DMS114 treated with DMSO at 0.1 percent for 48 hours (cell line): ENCODE measurements around the gene OR52N1.
A peak's percentile ranks its signal among the peaks of the same experiment; 100 is the strongest.

Experiments
- DNase-seq: peaks from one replicate; lab custom pipeline; 2025; ENCODE audit not compliant: unreplicated experiment; lab: John Stamatoyannopoulos, UW

OR52N1 gene

DNA sequence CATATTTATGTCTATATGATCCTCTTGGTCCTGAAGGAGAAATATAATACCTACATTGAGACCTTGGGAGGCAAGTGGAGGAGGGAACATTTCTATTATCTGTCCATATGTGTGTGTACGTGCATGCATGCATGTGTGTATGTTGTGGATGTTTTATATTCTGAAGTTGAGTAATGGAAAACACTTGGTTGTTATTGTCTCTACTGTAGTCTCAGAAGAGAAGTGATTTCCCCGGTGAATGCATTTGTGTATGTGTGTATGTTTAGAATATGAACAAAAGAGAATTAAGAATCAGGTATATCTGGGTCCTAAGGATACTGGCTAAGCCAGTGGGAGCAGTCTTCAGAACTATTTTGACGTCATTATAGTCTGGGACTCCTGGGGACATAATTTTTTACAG, at the start of gene OR52N1:
Gene OR52N1, minus strand, starts transcription at position 101 of the 400 bp plus-strand sequence. CDS start 2,449 bp downstream, outside the sequence.
- DNase-seq, result no peak

DNA sequence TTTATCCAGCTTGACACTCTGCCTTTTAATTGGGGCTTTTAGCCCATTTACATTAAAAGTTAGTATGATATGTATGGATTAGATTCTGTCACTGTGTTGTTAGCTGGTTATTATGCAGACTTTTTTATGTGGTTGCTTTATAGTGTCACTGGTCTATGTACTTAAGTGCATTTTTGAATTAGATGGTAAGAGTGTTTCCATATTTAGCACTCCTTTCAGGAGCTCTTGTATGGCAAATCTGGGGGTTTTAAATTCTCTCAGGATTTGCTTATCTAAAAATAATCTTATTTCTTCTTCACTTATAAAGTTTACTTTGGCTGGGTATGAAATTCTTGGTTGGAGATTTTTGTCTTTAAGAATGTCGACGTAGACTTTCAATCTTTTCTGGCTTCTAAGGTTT, 46.6 kb upstream of the OR52N1 start:
- DNase-seq, result no peak

DNA sequence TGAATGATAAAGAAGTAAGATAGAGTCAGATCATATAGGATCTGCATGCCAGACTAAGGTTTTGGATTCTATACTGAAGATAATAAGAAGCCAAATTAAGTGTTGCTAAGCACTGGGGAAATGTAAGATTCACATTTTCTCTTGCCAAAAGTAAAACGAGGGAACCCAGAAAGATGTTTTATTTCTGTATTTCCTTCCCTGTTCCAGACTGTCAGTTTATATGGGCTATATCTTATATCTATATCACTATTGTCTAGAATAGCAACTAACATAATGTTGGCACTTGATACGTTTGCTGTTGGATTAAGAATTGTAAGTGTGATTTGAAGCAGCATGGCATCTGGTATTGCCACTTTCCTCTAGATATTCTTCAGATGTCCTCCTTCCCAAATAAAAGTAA, 42.4 kb upstream of the OR52N1 start:
- no peak for DNase-seq

DNA sequence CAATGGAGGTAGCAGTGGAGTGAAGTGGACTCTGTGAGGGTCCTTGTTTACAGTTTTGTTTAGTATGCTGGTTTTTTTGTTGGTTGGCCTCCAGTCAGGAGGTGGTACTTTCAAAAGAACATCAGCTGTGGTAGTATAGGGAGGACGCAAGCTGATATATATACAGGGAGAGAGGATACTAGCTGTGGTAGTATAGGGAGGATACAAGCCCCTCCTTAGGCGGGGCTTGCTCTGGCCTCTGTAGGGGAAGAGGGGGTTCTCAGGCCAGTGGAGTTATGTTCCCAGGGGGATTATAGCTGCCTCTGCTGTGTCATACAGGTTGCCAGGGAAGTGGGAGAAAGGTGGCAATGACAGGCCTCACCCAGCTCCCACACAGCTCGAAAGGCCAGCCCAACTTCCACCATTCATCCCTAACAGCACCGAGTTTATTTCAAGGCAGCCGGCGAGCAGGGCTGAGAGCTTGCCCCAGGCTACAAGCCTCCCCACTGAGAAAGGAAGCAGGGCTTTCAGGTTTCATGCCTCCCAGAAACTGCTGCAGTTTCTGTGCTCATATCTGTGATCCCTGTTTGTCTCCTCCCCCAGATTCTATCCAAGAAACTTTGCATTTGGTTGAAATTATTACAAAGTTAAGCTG, 40.2 kb upstream of the OR52N1 start:
- DNase-seq, result no peak

DNA sequence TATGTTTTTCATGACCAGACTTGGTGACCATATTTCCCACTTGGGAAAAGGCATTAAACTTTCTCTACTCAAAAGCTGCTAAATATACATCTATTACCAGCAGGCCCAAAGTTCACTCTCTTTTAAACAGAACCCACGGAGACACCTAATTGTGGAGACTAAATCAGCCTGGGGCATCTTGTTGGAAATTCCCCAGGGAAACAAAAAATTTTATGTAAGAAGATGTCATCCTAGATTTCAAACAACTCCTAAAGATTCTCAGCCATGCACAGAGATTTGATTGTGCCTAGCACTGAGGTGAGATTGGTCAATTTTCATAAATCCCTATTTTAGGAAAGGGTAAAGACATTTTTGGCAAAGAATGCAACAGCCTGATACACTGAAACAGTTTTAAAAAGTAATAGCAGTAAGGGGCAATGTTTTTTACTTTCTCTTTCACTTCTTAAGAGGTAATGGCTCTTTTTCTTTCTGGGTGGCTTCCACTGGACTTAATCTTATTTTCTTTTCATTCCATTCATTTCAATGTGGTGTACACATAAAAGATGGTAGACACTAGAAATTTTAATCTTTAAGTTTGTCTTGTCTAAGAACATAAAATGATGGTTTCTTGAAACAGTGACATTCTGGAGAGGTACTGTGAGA, 27.3 kb upstream of the OR52N1 start:
- DNase-seq, result no peak

DNA sequence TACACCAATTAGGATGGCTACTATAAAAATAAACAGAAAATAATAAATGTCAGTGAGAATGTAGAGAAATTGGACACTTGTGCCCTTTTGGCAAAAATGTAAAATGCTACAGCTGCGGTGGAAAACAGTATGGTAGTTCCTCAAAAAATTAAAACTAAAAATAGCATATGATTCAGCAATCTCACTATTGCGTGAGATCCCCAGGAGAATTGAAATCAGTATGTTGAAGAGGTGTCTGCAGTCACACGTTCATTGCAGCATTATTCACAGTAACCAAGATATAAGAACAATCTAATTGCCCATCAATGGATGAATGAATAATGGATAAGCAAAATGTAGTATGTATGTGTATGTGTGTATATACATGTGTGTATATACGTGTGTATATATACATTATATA, 24.5 kb upstream of the OR52N1 start:
- no peak for DNase-seq

DNA sequence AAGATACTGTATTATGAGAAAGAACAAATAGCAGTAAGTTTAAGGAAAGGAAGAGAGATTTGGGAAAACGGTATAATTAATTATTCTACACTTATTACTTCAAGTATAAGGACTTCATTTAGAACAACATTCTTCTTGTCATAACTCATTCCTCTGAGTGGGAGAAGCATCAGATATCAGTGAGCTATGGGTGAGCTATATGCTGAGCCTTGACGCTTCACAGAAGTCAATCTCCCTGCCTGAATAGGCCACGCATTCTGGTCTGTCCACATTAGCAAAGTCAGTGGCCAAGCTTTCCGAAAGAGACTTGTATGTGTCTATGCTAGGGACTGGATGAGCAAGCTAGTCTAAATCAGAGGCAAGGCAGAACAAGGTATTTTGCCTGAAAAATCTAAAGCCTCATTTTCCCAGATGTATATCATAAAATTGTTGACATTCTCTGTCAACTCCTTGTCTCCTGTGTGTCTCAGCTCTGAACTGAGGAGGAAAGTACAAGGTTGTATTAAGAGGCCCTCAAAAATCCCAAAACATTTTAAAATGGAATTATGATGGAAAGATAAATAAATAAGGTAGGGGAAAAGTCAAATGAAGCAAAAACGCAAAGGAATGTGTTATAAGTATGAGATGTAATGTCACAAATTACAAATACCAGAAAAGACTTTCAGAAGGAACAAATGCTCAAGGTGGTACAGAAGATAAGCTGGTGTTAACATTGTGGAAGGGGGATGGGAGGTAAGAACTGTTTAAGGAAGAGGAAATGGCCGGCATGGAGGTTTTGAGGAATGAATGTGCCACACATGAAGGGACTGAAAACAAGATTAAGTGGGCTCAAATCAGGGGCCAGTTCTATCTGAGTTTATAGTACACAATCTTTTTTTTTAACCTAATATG, 19.1 kb upstream of the OR52N1 start:
- no peak for DNase-seq

DNA sequence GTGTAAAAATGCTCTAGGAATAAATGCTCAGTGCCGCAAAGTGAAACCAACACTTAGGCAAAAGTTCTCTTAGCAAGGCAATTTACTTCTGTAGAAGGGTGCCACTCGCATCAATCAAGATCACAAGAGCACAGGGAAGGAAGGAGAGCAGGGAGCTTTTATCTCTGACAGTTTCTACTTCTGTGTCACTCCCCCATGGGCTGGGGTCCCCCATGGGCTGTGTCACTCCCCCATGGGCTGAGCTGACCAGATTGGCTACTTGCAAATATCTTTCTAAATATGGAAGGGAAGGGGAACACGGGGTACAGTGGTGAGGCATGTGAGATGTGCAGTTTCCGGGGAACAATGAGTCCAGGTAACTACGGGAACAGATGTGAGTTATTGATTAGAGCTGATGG, 18.1 kb upstream of the OR52N1 start:
- DNase-seq, result no peak

DNA sequence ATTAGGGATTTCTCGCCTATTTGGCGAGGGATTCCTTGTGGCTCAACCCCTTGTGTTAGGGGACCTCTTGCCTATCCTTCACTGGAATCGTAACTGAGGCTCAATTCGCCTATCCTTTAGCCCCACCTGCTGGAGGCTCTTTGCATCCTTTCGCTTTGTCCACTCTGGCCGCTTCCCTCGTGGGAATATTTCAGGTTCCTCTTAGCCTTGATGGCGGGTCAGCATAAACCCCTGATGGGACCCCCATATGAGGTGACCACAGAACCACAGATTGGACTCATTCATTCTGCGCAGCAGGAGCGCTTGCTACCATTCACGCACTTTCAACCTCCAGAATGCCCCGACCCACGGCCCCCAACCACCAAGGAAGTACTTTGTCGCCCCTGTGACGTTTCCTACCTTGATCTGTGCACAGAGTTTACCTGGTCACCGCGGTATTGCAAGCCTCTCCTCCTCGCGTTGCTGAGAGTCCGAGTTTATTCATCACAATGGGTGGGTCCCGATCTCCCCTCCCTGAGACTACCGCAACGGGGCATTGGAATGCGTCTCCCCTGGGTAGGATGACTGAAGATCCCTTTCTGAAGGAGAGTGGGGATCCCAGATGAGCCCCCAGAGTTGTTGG, 17.5 kb upstream of the OR52N1 start, which contains the start of gene OR52N2:
Gene OR52N2, plus strand, starts transcription at position 425 of the 622 bp plus-strand sequence. CDS start 11,412 bp downstream, outside the sequence.
- peak; percentile 6 for DNase-seq

DNA sequence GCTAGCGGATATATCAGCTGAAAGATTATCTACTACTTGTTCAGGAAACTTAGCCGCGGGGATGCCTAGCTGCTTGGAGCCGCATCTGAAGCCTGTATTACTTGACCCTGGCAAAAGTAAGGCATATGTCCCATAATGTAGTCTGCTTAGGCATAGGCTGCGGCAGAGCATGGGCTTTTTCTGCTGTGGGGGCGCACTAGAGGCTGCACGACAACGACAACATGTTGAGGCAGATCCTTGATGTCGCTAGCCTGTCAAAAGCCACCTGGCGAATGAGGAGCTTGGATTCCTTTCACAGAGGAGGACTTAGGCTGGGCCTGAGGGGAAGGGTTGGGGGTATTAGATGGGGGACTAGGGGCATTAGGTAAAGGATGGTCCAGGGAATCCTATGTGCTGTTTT, 16.5 kb upstream of the OR52N1 start:
- no peak for DNase-seq

DNA sequence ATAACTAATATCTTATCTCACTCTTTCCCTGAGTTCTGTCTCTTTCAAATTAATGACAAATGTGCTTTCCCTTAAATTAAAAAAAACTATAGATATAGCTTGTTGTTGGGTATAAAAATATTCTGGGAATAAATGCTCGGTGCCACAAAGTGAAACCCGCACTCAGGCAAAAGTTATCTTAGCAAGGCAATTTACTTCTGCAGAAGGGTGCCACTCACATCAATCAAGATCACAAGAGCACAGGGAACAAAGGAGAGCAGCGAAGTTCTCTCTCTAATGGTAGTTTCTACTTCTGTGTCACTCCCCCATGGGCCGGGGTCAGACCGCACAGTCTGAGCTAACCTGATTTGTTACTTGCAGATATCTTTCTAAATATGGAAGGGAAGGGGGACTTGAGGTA, 12.9 kb upstream of the OR52N1 start:
- DNase-seq, result no peak

DNA sequence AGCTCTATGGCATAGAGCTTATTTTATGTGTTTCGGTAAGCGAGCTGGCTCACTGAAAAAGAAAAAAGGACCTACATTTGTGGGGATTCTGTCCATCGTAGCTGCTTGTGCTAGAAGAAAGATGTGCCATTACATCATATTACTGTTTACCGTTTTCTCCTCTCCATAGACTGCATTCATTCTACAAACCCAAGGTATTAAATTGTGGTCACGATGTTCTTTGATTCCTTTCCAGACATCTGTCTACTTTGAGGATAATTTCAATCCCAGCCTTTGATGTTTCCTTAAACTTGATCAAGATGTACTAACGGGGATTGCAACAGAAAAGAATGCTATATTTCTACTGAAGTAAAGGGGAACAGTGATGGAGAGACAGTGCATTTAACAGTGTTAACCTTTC, 5.5 kb upstream of the OR52N1 start:
- no peak for DNase-seq

DNA sequence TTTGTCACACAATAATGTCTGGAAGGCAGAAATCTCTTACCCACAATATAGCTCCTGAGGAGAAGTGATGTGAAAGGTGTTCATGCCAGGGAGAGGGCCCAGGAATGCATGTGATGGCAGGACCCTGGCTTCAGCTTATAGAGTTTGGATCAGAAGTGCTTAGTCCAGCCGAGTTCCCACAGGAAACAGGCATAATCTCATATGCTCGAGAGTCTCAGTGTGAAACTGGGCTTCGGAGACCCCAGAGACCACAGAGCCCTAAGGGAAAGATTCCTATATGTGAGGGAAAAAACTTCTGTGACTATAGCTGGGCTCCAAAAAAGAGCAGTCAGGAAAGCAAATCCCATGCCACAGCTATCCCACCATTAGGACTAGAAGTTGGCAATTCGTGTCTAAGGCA, 7.8 kb downstream of the OR52N1 start, which contains the start of gene OR52N5:
Gene OR52N5, minus strand, starts transcription at position 101 of the 400 bp plus-strand sequence. CDS start 4,721 bp downstream, outside the sequence.
- DNase-seq, result no peak

DNA sequence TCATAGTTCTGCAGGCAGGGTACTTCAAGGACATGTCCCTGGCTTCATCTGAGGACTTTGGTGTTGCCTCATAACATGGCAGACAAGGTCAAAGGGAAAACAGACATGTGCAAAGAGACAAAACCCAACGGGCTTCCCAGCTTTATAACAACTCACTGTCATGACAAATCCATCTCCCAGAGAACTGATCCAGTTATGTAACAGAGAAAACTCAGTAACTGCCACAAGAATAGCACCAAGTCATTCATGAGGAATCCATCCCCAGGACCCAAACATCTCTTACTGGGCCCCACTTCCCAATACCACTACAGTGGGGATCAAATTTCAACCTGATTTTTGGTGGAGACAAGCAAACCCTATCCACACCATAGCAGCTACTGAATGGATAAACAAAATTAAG, 24.0 kb downstream of the OR52N1 start:
- no peak for DNase-seq

DNA sequence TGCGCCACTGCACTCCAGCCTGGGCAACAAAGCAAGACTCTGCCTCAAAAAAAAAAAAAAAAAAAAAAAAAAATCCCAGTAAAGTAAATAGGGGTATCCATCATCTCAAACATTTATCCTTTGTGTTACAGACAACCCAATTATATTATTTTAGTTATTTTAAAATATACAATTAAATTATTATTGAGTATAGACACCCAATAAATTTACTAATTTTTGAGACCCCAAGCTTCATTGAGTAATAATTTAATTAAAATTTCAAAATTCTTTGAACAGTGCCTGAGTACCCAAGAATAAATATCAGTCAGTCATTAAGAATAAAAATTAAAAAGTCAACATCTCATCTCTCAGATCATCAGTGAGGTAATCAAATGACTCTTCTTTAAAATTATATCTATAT, 37.1 kb downstream of the OR52N1 start, which contains the start of gene OR52N4:
Gene OR52N4, plus strand, starts transcription at position 301 of the 400 bp plus-strand sequence. CDS start 498 bp downstream, outside the sequence.
- no peak for DNase-seq

DNA sequence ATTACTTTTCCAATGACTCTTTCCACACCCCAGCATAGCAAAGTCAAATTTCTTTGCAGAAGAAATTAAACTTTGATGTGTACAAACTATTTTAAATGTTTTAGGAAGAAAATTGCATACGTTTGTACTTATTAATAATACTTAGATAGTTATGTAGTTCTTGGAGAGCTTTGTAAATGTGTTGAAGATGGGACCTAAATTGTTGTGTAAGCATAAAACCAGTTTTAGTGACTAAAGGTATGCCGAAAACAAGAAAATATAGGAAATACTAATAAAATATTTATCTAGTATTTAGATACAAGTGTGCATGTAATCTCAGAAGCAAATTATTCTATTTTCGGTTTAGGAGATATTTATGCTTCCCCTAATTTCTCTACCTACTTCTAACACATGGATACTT, 41.2 kb downstream of the OR52N1 start:
- DNase-seq, result no peak

DNA sequence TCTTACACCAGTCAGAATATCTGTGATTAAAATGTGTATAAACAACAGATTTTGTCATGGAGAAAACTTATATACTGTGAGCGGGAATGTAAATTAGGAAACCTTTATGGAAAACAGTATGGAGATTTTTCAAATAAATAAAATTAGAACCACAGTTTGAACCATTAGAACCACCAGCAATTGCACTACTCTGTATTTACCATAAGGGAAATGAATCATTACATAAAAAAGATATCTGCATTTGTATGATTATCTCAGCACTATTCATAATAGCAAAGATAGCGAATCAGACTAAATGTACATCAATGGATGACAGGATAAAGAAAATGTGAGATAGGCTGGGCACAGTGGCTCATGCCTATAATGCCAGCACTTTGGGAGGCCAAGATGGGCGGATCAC, 44.5 kb downstream of the OR52N1 start:
- DNase-seq, result no peak

DNA sequence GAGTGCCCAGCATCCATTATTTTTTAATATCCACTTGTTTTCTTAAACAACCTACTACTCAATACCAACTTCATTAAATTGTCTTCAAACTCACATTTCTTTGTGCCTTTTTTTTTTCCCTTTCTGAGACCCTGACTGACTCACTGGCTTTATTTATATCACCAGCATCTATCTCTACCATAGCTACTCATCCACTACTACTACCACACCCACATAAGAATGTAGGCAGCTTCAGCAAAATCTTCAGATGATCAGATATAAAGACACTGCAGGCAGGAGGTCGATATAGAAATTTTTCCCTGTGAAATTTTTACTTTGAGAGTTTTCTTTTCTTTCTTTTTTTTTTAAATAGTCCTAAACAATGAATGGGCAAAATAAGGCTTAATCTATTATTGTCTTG, 52.6 kb downstream of the OR52N1 start:
- no peak for DNase-seq

DNA sequence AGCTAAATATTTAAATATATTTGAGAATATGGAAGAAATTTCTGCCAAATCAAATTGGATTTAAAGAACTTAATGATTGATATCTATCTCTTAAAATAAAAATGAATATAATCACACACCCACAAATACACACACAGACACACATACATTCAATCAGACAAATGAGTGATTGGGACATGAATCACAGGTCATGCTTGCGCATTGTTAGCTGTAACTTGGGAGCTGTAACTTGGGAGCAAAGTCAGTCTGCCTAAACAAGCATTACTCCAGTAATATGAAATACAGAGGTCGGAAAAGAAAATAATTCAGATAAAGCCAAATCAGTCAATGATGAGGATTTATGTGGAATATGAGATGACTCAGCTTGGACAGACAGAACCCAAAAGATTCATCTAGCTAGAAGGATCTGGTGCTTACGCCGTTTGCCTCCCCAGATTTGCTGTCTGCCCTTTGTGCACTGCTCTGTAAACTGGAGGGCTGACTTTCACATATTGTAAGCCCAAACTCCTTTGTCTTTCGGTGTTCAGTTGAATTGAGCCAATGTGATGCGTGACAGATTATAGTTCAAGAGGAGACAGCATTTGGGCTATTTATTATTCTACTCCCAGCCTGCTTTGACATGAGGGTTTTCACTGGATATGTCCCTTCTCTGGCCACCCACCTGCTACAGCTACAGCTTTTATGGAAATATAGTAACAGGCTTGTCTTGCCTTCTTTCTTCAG, 53.2 kb downstream of the OR52N1 start:
- DNase-seq, result no peak

DNA sequence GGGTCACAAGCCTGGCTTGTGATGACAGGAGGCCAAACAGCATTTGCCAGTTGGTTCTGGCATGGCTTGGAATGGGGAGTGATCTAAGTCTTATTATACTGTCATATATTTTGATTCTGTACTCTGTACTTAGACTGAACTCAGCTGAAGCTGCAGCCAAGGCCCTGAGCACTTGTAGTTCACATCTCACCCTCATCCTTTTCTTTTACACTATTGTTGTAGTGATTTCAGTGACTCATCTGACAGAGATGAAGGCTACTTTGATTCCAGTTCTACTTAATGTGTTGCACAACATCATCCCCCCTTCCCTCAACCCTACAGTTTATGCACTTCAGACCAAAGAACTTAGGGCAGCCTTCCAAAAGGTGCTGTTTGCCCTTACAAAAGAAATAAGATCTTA, 54.0 kb downstream of the OR52N1 start:
- no peak for DNase-seq
